Gastrocnemius medialis (tissue), 4 donors: ENCODE data around the gene KLHL26. TPM values are rescaled to one million over a fixed set of nuclear protein-coding genes. Genes with fewer than 3 reads are reported as not detected.

ENCODE experiments used
- ATAC-seq, 2 donors: fragments of 150-250 bp; one replicate each; pipeline ENCODE4 v1.9.1; 2016
- DNase-seq, 2 donors: peaks; one replicate each; pipeline ENCODE4 v3.0.0-alpha.2; 2019
- H3K27ac ChIP-seq, 4 donors: fragments of 200-600 bp; sonication (generic); 1 replicate in 1 of 4; 2 replicates in 3 of 4; pipeline ENCODE4 v1.5.1; 2016 to 2018; ENCODE audit warnings: mild to moderate bottlenecking in 2 of 4, moderate library complexity in 1 of 4
- H3K27me3 ChIP-seq, 3 donors: fragments of 200-600 bp; sonication (generic) in 2 of 3; 1 replicate in 1 of 3; 2 replicates in 2 of 3; pipeline versions ENCODE4 v1.5.1 to v1.6.0; 2016 to 2019; ENCODE audit warnings: mild to moderate bottlenecking in 1 of 3, moderate library complexity in 1 of 3
- H3K36me3 ChIP-seq, 2 donors: fragments of 200-600 bp; sonication (generic) in 1 of 2; one replicate each; pipeline ENCODE4 v1.5.1; 2017 to 2018
- H3K4me1 ChIP-seq, 2 donors: fragments of 200-600 bp; sonication (generic) in 1 of 2; one replicate each; pipeline ENCODE4 v1.5.1; 2016 to 2017; ENCODE audit warnings: mild to moderate bottlenecking in 2 of 2
- H3K4me3 ChIP-seq, 4 donors: fragments of 200-600 bp; sonication (generic) in 3 of 4; 1 replicate in 1 of 4; 2 replicates in 3 of 4; pipeline ENCODE4 v1.5.1; 2016 to 2019; ENCODE audit warnings: mild to moderate bottlenecking in 2 of 4
- H3K9me3 ChIP-seq, 3 donors: fragments of 200-600 bp; sonication (generic) in 2 of 3; 1 replicate in 1 of 3; 2 replicates in 2 of 3; pipeline ENCODE4 v1.5.1; 2016 to 2019
- CTCF ChIP-seq, 5 experiments: fragments of 450-650 bp in 3 of 5; fragments of 200-600 bp in 2 of 5; sonication (generic) in 2 of 5; IDR thresholded peaks in 4 of 5; conservative IDR thresholded peaks in 1 of 5; 1 replicate in 4 of 5; 2 replicates in 1 of 5; pipeline ENCODE4 v1.5.1; 2016 to 2019; ENCODE audit warnings: antibody characterized with exemption in 5 of 5, mild to moderate bottlenecking in 3 of 5, moderate library complexity in 3 of 5
- POLR2A ChIP-seq, 2 donors: fragments of 450-650 bp; IDR thresholded peaks; one replicate each; pipeline ENCODE4 v1.6.1; 2017; ENCODE audit warnings: antibody characterized with exemption in 2 of 2, mild to moderate bottlenecking in 2 of 2, moderate library complexity in 2 of 2
- in situ Hi-C, 4 donors: fragments of 200-750 bp; cut with MboI; loops; one replicate each; pipeline versions ENCODE4 v1.15.0 to v1.8.0; 2017; ENCODE audit warnings: low sequenced_read_pairs in 4 of 4
- intact Hi-C: fragments of 100-400 bp; cut with DNase I; formaldehyde crosslinking; loops from one replicate; pipeline ENCODE4 v1.15.1; 2023; ENCODE audit warnings: low total_unique reads
- total RNA-seq, 4 donors: library from RNA; depleted of rRNA; stranded (reverse); fragments of >200 nt; gene quantifications; one replicate each; pipeline versions ENCODE4 v1.1.0 to v1.2.3, GENCODE V29; 2016

KLHL26 gene
- total RNA-seq, 4 donors from 2014 or later, result 5.2 to 12.0 (median 7.3) TPM

GRCh38 chr19:18588611-18589379 is 48.0 kb upstream of the KLHL26 start, which contains the start of gene REX1BD:
Gene REX1BD, plus strand, starts transcription at chr19:18588798. Its CDS starts 4 bp downstream, at chr19:18588802.
- Histone ChIP-seq H3K36me3 (peaks cover 0 to 12% of the 10 kb centered on the region in 2 donors), H3K4me1 (peaks cover 17 to 19% of the 10 kb centered on the region in 2 donors), H3K9me3 (no peaks in the 10 kb centered on the region), H3K4me3 (peak within 1 kb of the TSS; percentile 67 to 100 (median 88)), H3K27ac (peak within 1 kb of the TSS; percentile 84 to 96 (median 94)), H3K27me3 (no peaks in the 10 kb centered on the region)
- peak; percentile 81 for ATAC-seq
- intact Hi-C loops (loop anchor here (2.0 kb wide), 2 partner anchors 90 to 138 kb away; no protein-coding TSS in a partner anchor), in situ Hi-C loops (loop anchor here in 1 of 4 donors (25.0 kb wide), 1 partner anchor 249 kb away; the partner anchor contains the start of gene UPF1)
- TF ChIP-seq CTCF (IDR thresholded peaks at IDR 0.05 in 4 of 5, conservative IDR thresholded peaks at IDR 0.05 in 1 of 5) (peak; percentile 85 to 94 (median 89)), POLR2A (IDR thresholded peaks at IDR 0.05) (peak; percentile 34 to 52)
- peak; percentile 55 to 76 for DNase-seq

DNA sequence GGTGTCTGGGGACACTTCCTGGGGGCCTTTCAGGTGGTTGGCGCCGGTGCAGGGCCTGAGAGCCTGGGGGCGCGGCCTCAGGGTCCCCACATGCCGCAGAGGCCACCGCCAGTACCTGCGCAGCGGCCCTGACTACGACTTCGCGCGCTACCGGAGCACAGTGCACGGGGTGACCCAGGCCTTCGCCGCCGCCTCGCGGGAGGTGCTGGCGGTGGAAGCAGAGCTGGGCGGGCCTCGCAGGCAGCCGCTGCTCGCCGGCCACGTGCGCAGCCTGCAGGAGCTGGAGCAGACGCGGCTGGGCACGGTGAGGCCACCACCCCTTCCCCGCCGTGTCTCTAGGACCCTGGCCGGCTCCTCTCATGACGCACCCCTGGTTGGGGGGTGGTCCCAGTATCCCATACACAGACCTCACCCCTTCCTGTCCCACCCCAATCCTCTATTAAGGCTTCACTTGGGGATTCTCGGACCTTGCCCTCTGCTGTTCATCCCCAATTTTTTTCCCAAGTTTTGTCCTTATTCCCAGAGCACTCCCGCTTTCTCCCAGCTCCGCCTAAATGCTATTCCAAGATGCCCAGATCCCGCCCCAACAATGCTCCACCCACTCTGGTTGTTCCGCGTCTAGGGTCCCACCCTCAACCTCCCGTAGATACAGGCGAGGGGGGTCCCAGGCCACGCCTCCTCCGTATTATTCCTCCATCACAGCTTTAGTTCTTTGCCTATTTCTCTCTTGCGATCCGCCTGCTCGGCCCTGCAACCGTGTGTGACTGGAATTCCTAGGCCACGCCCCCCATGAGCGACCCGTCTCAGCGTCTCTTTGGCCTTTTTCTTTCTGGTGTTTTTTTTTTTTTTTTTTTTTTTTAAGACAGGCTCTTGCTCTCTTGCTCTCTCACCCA is 47.2 kb upstream of the KLHL26 start:
- TF ChIP-seq POLR2A (IDR thresholded peaks at IDR 0.05) (no peak), CTCF (IDR thresholded peaks at IDR 0.05 in 4 of 5, conservative IDR thresholded peaks at IDR 0.05 in 1 of 5) (peak; percentile 8 to 35 (median 31))
- Histone ChIP-seq H3K27ac (peak overlapping the region; percentile 84 to 96 (median 94)), H3K9me3 (no peaks in the 10 kb centered on the region), H3K27me3 (no peaks in the 10 kb centered on the region), H3K4me3 (peak overlapping the region; percentile 67 to 100 (median 88)), H3K36me3 (peaks cover 0 to 12% of the 10 kb centered on the region in 2 donors), H3K4me1 (peaks cover 24 to 25% of the 10 kb centered on the region in 2 donors)
- ATAC-seq (peak; percentile 55), DNase-seq (peak; percentile 48 to 67)
- intact Hi-C loops, result loop anchor here (2.0 to 5.0 kb wide), 4 partner anchors 89 to 353 kb away; partner anchors contain the start of genes HOMER3 and UPF1
- in situ Hi-C loops, result loop anchor here (10.0 to 25.0 kb wide), 4 partner anchors 85 to 265 kb away; partner anchors contain the start of gene UPF1 (in 1 of the 4)

GRCh38 chr19:18590273-18591272 is 46.3 kb upstream of the KLHL26 start:
- DNase-seq (peak; percentile 51 to 80), ATAC-seq (peak; percentile 12 to 29)
- in situ Hi-C loops, result loop anchor here (10.0 to 25.0 kb wide), 4 partner anchors 84 to 264 kb away; partner anchors contain the start of gene UPF1 (in 1 of the 4)
- TF ChIP-seq POLR2A (IDR thresholded peaks at IDR 0.05), result no peak
- TF ChIP-seq CTCF (IDR thresholded peaks at IDR 0.05 in 4 of 5, conservative IDR thresholded peaks at IDR 0.05 in 1 of 5), result peak in 3 of 5 experiments; percentile 34 to 39 (median 36)
- H3K4me3 ChIP-seq, result peak overlapping the region; percentile 67 to 100 (median 88)
- H3K36me3 ChIP-seq, result peaks cover 0 to 12% of the 10 kb centered on the region in 2 donors
- peaks cover 32 to 33% of the 10 kb centered on the region in 2 donors for H3K4me1 ChIP-seq
- H3K9me3 ChIP-seq, result no peaks in the 10 kb centered on the region
- intact Hi-C loops, result loop anchor here (5.0 kb wide), 2 partner anchors 242 to 352 kb away; partner anchors contain the start of genes HOMER3 and UPF1
- no peaks in the 10 kb centered on the region for H3K27me3 ChIP-seq
- H3K27ac ChIP-seq, result peak overlapping the region; percentile 84 to 96 (median 94)
